CD4-positive, alpha-beta memory T cell (primary cell): ENCODE results near the gene NDUFV2. TPM values are rescaled to one million over a fixed set of nuclear protein-coding genes. Genes with fewer than 3 reads are reported as not detected.

ENCODE experiments used
- CTCF ChIA-PET: fragments of 350-600 bp; sonication (Branson Sonifier 250); formaldehyde crosslinking; loops from one replicate; lab custom pipeline; 2021; ENCODE audit warnings: inconsistent platforms; ENCODE audit not compliant: partially characterized antibody; lab: Charles Lee
- POLR2A ChIA-PET: fragments of 350-600 bp; sonication (Branson Sonifier 250); formaldehyde crosslinking; loops from one replicate; lab custom pipeline; 2021; ENCODE audit not compliant: partially characterized antibody; lab: Charles Lee
- DNase-seq, 5 donors: peaks; one replicate each; pipeline versions ENCODE4 v3.0.0 to v3.0.0-alpha.2; 2020 to 2022; ENCODE audit warnings: mixed read lengths in 1 of 5
- H3K27ac ChIP-seq: one replicate; pipeline ENCODE4 v1.7.0; 2013; ENCODE audit warnings: low read depth, low read length
- H3K27me3 ChIP-seq: 2 replicates; pipeline ENCODE4 v1.7.0; 2013; ENCODE audit warnings: mild to moderate bottlenecking, low read length, moderate library complexity; ENCODE audit not compliant: insufficient read depth
- H3K36me3 ChIP-seq: 2 replicates; pipeline ENCODE4 v1.7.0; 2013; ENCODE audit warnings: mild to moderate bottlenecking, low read length, moderate library complexity; ENCODE audit not compliant: insufficient read depth
- H3K4me1 ChIP-seq: 2 replicates; pipeline ENCODE4 v1.7.0; 2013; ENCODE audit warnings: mild to moderate bottlenecking, low read length, moderate library complexity; ENCODE audit not compliant: insufficient read depth
- H3K4me3 ChIP-seq, 2 donors: one replicate each; pipeline ENCODE4 v1.7.0; 2013; ENCODE audit warnings: low read length in 2 of 2, mild to moderate bottlenecking in 1 of 2
- H3K9me3 ChIP-seq, 2 donors: one replicate each; pipeline ENCODE4 v1.7.0; 2013; ENCODE audit warnings: low read length in 2 of 2, control low read depth in 1 of 2; ENCODE audit not compliant: control insufficient read depth in 1 of 2
- H3K27ac Mint-ChIP-seq, 7 donors: one replicate each; pipeline ENCODE4 v1.8.0; 2020 to 2021; ENCODE audit warnings: mixed read lengths in 7 of 7, mild to moderate bottlenecking in 6 of 7, inconsistent platforms in 3 of 7, moderate library complexity in 3 of 7
- H3K27me3 Mint-ChIP-seq, 2 donors: one replicate each; pipeline ENCODE4 v1.8.0; 2020 to 2021; ENCODE audit warnings: mixed read lengths in 2 of 2
- H3K36me3 Mint-ChIP-seq, 2 donors: one replicate each; pipeline ENCODE4 v1.8.0; 2020 to 2021; ENCODE audit warnings: mixed read lengths in 2 of 2, inconsistent platforms in 1 of 2, mild to moderate bottlenecking in 1 of 2
- H3K4me1 Mint-ChIP-seq, 4 donors: one replicate each; pipeline ENCODE4 v1.8.0; 2020 to 2021; ENCODE audit warnings: mixed read lengths in 4 of 4, mild to moderate bottlenecking in 1 of 4
- H3K4me3 Mint-ChIP-seq, 8 donors: one replicate each; pipeline ENCODE4 v1.8.0; 2020 to 2021; ENCODE audit warnings: mixed read lengths in 8 of 8, mild to moderate bottlenecking in 7 of 8, moderate library complexity in 6 of 8, inconsistent platforms in 3 of 8
- H3K9me3 Mint-ChIP-seq, 8 donors: one replicate each; pipeline ENCODE4 v1.8.0; 2020 to 2021; ENCODE audit warnings: mixed read lengths in 8 of 8, mild to moderate bottlenecking in 5 of 8, inconsistent platforms in 3 of 8, moderate library complexity in 1 of 8
- intact Hi-C: fragments of 100-400 bp; cut with micrococcal nuclease; formaldehyde crosslinking; loops from one replicate; pipeline ENCODE4 v1.15.1; 2023
- polyA plus RNA-seq, 2 donors: library from polyadenylated mRNA; unstranded; fragments of 300-500 nt; fragmentation: Illumina TruSeq; gene quantifications; one replicate each; pipeline ENCODE4 v1.2.3, GENCODE V29; 2021
- total RNA-seq, 2 experiments: library from RNA; stranded (reverse); gene quantifications; one replicate each; pipeline ENCODE4 v1.2.3, GENCODE V29; 2021

NDUFV2 gene
- total and polyA plus RNA-seq, 4 experiments from 2014 or later: 135 to 281 (median 174) TPM

- intact Hi-C loops: loop anchor here (1.0 to 10.0 kb wide), 2 partner anchors 8 to 435 kb away; partner anchors contain the start of gene MTCL1
- Mint-ChIP-seq H3K4me3 (peak overlapping the region; percentile 86 to 97 (median 92)), H3K27me3 (peaks cover 0 to 2% of the 10 kb centered on the region in 2 donors), H3K4me1 (peaks cover 47 to 89% (median 59%) of the 10 kb centered on the region in 4 donors), H3K36me3 (peaks cover 0 to 39% of the 10 kb centered on the region in 2 donors), H3K27ac (peak overlapping the region; percentile 49 to 99 (median 94)), H3K9me3 (peaks cover 0 to 2% (median 0%) of the 10 kb centered on the region in 8 donors)
- H3K36me3 ChIP-seq: no peaks in the 10 kb centered on the region
- H3K4me3 ChIP-seq: peak overlapping the region; percentile 79 to 83
- no peaks in the 10 kb centered on the region for H3K9me3 ChIP-seq
- ChIA-PET CTCF (interaction anchor here (0.7 to 8.1 kb wide), 8 partner anchors 8 to 195 kb away, joined by 3 to 67 read pairs (median 10); partner anchors contain the start of genes NDUFV2 and TWSG1), POLR2A (interaction anchor here (1.0 to 21.4 kb wide), 7 partner anchors 7 to 774 kb away, joined by 3 to 823 read pairs (median 53); partner anchors contain the start of genes NDUFV2 and VAPA)
- no peak for DNase-seq
- peaks cover 75% of the 10 kb centered on the region for H3K4me1 ChIP-seq
- H3K27me3 ChIP-seq: no peaks in the 10 kb centered on the region
- H3K27ac ChIP-seq: peak overlapping the region; percentile 67
These were observed 37.0 kb downstream of the NDUFV2 start for GRCh38 chr18:9139400-9140039.

GRCh38 chr18:9140381-9140780 is 37.9 kb downstream of the NDUFV2 start:
- Histone ChIP-seq H3K27ac (peak overlapping the region; percentile 67), H3K4me1 (peaks cover 73% of the 10 kb centered on the region), H3K36me3 (no peaks in the 10 kb centered on the region), H3K4me3 (peak overlapping the region; percentile 79 to 83), H3K9me3 (no peaks in the 10 kb centered on the region), H3K27me3 (no peaks in the 10 kb centered on the region)
- Mint-ChIP-seq H3K27ac (peak overlapping the region; percentile 81 to 99 (median 94)), H3K4me1 (peaks cover 50 to 87% (median 59%) of the 10 kb centered on the region in 4 donors), H3K9me3 (peaks cover 0 to 2% (median 0%) of the 10 kb centered on the region in 8 donors), H3K36me3 (peaks cover 0 to 37% of the 10 kb centered on the region in 2 donors), H3K4me3 (peak overlapping the region; percentile 86 to 97 (median 92)), H3K27me3 (peaks cover 0 to 2% of the 10 kb centered on the region in 2 donors)
- POLR2A ChIA-PET: interaction anchor here (1.0 to 21.4 kb wide), 6 partner anchors 11 to 773 kb away, joined by 3 to 823 read pairs (median 121); partner anchors contain the start of genes NDUFV2 and VAPA
- CTCF ChIA-PET: interaction anchor here (1.3 to 8.1 kb wide), 5 partner anchors 16 to 67 kb away, joined by 4 to 67 read pairs (median 51); partner anchors contain the start of gene NDUFV2
- intact Hi-C loops: no loop called here
- DNase-seq: no peak

- H3K9me3 ChIP-seq: no peaks in the 10 kb centered on the region
- peaks cover 51 to 87% (median 60%) of the 10 kb centered on the region in 4 donors for H3K4me1 Mint-ChIP-seq
- H3K27me3 ChIP-seq: no peaks in the 10 kb centered on the region
- H3K4me3 ChIP-seq: peak overlapping the region; percentile 7 to 83
- ChIA-PET CTCF (interaction anchor here (1.0 to 8.1 kb wide), 6 partner anchors 15 to 68 kb away, joined by 3 to 57 read pairs (median 12); no protein-coding TSS in a partner anchor), POLR2A (interaction anchor here (1.5 to 21.4 kb wide), 4 partner anchors 23 to 68 kb away, joined by 4 to 823 read pairs (median 346); partner anchors contain the start of gene NDUFV2)
- peak overlapping the region; percentile 67 for H3K27ac ChIP-seq
- peaks cover 0 to 32% of the 10 kb centered on the region in 2 donors for H3K36me3 Mint-ChIP-seq
- H3K36me3 ChIP-seq: no peaks in the 10 kb centered on the region
- H3K27me3 Mint-ChIP-seq: peaks cover 0 to 2% of the 10 kb centered on the region in 2 donors
- no peak for DNase-seq
- peak overlapping the region; percentile 42 to 99 (median 94) for H3K27ac Mint-ChIP-seq
- peak overlapping the region; percentile 86 to 97 (median 92) for H3K4me3 Mint-ChIP-seq
- intact Hi-C loops: no loop called here
- peaks cover 74% of the 10 kb centered on the region for H3K4me1 ChIP-seq
- peaks cover 0 to 2% (median 0%) of the 10 kb centered on the region in 8 donors for H3K9me3 Mint-ChIP-seq
These were observed 38.5 kb downstream of the NDUFV2 start for GRCh38 chr18:9140984-9141383.

GRCh38 chr18:9146224-9146623 is 43.7 kb downstream of the NDUFV2 start:
- peak overlapping the region in 4 of 8 donors; percentile 5 to 51 (median 20) for H3K4me3 Mint-ChIP-seq
- ChIA-PET POLR2A (interaction anchor here (0.6 to 2.8 kb wide), 8 partner anchors 9 to 72 kb away, joined by 3 to 53 read pairs (median 15); partner anchors contain the start of genes ANKRD12 and NDUFV2), CTCF (interaction anchor here (1.0 to 2.8 kb wide), 8 partner anchors 8 to 370 kb away, joined by 3 to 61 read pairs (median 7); partner anchors contain the start of gene NDUFV2)
- Histone ChIP-seq H3K9me3 (no peaks in the 10 kb centered on the region), H3K27me3 (no peaks in the 10 kb centered on the region), H3K27ac (no peak overlapping the region), H3K4me1 (peaks cover 93% of the 10 kb centered on the region), H3K36me3 (no peaks in the 10 kb centered on the region), H3K4me3 (no peak overlapping the region)
- intact Hi-C loops: loop anchor here (5.0 kb wide), 1 partner anchor 371 kb away; no protein-coding TSS in a partner anchor
- H3K27me3 Mint-ChIP-seq: no peaks in the 10 kb centered on the region
- peaks cover 57 to 87% (median 71%) of the 10 kb centered on the region in 4 donors for H3K4me1 Mint-ChIP-seq
- H3K9me3 Mint-ChIP-seq: peaks cover 0 to 2% (median 0%) of the 10 kb centered on the region in 8 donors
- DNase-seq: no peak
- H3K36me3 Mint-ChIP-seq: peaks cover 0 to 7% of the 10 kb centered on the region in 2 donors
- H3K27ac Mint-ChIP-seq: peak overlapping the region in 6 of 7 donors; percentile 44 to 86 (median 70)

- peaks cover 55 to 87% (median 67%) of the 10 kb centered on the region in 4 donors for H3K4me1 Mint-ChIP-seq
- no peaks in the 10 kb centered on the region for H3K27me3 ChIP-seq
- peaks cover 0 to 2% of the 10 kb centered on the region in 2 donors for H3K36me3 Mint-ChIP-seq
- no peaks in the 10 kb centered on the region for H3K9me3 ChIP-seq
- CTCF ChIA-PET: interaction anchor here (0.8 to 2.8 kb wide), 10 partner anchors 9 to 369 kb away, joined by 3 to 61 read pairs (median 7); partner anchors contain the start of genes ANKRD12 and NDUFV2
- POLR2A ChIA-PET: interaction anchor here (0.7 to 2.8 kb wide), 10 partner anchors 10 to 74 kb away, joined by 3 to 53 read pairs (median 14); partner anchors contain the start of genes ANKRD12 and NDUFV2
- H3K4me3 ChIP-seq: no peak overlapping the region
- peak overlapping the region; percentile 66 to 96 (median 76) for H3K27ac Mint-ChIP-seq
- no peaks in the 10 kb centered on the region for H3K36me3 ChIP-seq
- DNase-seq: peak; percentile 55 to 67 (median 61)
- H3K9me3 Mint-ChIP-seq: peaks cover 0 to 2% (median 0%) of the 10 kb centered on the region in 8 donors
- peaks cover 92% of the 10 kb centered on the region for H3K4me1 ChIP-seq
- peak overlapping the region in 6 of 8 donors; percentile 33 to 82 (median 67) for H3K4me3 Mint-ChIP-seq
- intact Hi-C loops: loop anchor here (1.0 to 5.0 kb wide), 4 partner anchors 8 to 370 kb away; no protein-coding TSS in a partner anchor
- H3K27ac ChIP-seq: peak overlapping the region; percentile 34
- no peaks in the 10 kb centered on the region for H3K27me3 Mint-ChIP-seq
These were observed 45.1 kb downstream of the NDUFV2 start for GRCh38 chr18:9147440-9148202.

GRCh38 chr18:9148203-9148552 is 45.7 kb downstream of the NDUFV2 start:
- no peaks in the 10 kb centered on the region for H3K27me3 Mint-ChIP-seq
- Histone ChIP-seq H3K27ac (peak overlapping the region; percentile 34), H3K27me3 (no peaks in the 10 kb centered on the region), H3K9me3 (no peaks in the 10 kb centered on the region), H3K4me1 (peaks cover 92% of the 10 kb centered on the region), H3K36me3 (no peaks in the 10 kb centered on the region), H3K4me3 (no peak overlapping the region)
- H3K9me3 Mint-ChIP-seq: peaks cover 0 to 2% (median 0%) of the 10 kb centered on the region in 8 donors
- POLR2A ChIA-PET: interaction anchor here (0.7 to 2.8 kb wide), 10 partner anchors 11 to 74 kb away, joined by 3 to 53 read pairs (median 14); partner anchors contain the start of genes ANKRD12 and NDUFV2
- peaks cover 59 to 90% (median 70%) of the 10 kb centered on the region in 4 donors for H3K4me1 Mint-ChIP-seq
- H3K36me3 Mint-ChIP-seq: peaks cover 0 to 1% of the 10 kb centered on the region in 2 donors
- H3K27ac Mint-ChIP-seq: peak overlapping the region in 5 of 7 donors; percentile 66 to 96 (median 76)
- CTCF ChIA-PET: interaction anchor here (0.8 to 2.8 kb wide), 9 partner anchors 10 to 369 kb away, joined by 3 to 61 read pairs (median 7); partner anchors contain the start of genes ANKRD12 and NDUFV2
- DNase-seq: no peak
- intact Hi-C loops: loop anchor here (1.0 to 5.0 kb wide), 3 partner anchors 45 to 369 kb away; no protein-coding TSS in a partner anchor
- H3K4me3 Mint-ChIP-seq: peak overlapping the region in 2 of 8 donors; percentile 69 to 82
